ENCODE results near the gene MAPK13.
"Not testable (repeated sequence)": the region's sequence is repeated elsewhere in the genome, so short reads cannot be mapped to it uniquely, and the experiment has no call there.

MAPK13 gene

DNA sequence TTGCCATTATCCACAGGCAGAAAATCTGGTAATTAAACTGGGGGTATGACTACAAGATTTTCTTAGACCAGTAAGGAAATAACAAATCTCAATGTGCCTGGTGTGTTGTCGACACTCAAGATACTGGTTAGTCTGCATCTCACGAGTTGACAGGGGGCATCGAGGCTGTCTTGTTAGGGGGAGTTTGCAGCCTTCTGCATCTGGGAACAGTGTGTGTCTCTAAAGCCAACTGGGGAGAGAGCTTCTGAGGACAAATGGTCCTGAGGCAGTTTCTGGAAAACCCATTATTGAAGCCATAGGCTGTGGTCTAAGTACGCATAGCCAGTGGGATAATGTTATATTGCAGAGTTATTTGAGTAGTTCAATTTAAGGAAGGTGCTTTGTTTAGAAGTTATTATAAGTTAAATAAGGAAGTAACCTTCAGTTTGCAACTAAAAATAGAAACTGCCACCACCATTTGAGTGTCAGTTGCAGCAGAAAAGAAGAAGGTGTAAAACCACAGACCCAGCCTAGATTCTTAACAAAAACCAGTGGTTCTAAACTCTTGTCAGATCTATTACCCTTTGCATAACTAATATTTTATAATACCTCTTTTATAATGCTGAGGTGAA is 15.4 kb upstream of the MAPK13 start:
- no peak for DNase-seq (ENCODE audit: low read depth, low spot score)

DNA sequence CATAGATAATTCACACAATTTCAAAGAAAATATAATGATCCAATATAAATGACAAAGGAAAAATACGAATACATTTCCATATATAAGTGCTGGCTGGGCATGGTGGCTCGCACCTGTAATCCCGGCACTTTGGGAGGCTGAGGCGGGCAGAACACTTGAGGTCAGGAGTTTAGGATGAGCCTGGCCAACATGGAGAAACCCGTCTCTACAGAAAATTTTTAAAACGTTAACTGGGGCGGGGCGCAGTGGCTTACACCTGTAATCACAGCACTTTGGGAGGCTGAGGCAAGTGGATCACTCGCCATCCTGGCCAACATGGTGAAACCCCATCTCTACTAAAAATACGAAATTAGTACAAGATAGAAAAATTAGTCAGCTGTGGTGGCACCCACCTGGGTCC is 14.9 kb upstream of the MAPK13 start:
- no peak for DNase-seq (ENCODE audit: low read depth, low spot score)

DNA sequence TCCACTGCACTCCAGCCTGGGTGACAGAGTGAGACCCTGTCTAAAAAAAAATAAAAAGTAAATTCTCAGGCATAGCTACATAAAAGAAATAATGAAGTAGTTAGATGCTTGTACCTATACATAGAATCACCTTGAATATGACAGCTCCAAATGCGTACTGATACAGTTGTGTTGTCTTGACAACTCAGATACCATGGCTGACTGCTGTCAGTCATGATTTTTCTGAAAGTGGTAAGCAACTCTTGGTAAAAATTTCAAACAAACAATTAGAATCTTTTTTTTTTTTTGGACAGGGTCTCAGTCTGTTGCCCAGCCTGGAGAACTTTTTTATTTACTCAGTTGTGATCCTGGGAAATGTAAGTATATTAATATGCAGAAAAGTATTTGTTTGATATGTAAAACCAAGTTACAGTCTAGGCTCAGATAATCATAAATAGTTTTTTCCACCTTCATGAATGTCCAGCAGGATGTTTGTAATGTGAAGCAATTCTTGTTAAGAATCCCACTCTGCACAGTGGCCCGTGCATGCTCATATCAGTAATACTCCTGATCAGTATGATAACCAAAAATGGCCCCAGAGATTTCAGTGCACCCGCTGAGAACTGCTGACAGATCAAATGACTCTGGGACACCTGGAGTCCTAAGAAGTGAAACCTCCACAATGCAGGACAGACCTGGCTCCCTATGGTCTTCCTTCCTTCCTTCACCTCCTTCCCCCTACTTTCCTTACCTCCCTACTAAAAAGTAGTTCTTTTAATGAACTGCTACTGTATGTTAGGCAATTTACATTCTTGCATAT is 14.0 kb upstream of the MAPK13 start:
- no peak for DNase-seq (ENCODE audit: low read depth, low spot score)

DNA sequence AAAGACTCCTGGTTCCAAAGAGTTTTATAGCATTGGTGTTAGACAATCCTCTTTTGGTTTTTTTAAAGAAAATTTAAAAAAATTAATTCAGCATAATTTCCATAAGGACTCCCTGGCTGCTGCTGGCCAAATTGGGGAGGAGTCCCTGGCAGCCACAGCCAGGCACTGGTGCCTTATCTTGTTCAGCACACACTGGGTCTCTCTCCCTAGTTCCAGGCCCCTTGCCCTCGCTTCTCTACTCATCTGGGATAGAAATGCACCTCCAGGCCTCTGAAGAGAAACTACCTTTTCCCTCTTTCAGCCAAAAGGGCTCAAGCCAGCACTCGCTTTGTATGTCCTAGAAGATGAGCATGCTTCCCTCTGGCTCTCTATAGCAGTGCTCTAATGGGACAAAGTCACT is 13.4 kb upstream of the MAPK13 start:
- DNase-seq (ENCODE audit: low read depth, low spot score) = no peak

DNA sequence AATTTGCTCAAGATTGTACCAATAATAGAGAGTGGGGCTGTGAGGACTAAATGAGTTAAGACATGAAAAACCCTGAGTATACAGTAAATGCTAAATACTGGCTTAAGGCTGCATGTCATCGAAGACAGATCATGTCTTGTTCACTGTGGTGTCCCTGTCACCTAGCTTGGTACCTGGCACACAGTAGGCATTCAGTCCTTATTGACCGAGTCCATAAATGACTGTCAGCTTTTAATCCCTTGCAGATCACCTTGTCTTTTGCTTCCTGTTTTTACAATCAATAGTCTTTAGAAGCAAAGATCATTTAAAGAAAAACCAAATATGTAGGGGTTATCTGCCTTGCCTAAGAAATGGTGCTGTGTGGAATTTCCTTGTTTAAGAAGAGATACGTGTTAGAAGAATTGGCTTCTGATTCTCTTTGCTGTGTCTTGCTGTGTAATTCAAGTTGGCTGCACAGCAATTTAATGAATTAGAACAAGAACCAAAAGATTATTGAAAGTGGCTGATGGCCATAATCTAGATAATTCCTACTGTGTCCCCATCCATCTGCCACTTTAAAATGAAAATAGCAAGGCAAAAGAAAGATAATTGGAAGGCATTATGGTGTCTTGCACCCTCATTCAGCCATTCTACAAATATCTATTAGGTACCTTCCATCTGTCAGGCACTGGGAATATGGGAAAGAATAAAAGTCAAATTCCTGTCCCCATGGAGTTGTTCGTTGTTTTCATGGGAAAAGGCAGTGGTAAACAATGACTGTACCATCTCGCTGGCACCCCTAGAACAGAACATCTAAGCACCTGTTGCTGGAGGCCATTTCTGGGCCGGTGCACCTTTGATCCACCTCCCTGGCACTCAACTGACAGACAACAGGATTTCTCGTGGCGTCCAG is 12.4 kb upstream of the MAPK13 start:
- DNase-seq (ENCODE audit: low read depth, low spot score) = no peak

DNA sequence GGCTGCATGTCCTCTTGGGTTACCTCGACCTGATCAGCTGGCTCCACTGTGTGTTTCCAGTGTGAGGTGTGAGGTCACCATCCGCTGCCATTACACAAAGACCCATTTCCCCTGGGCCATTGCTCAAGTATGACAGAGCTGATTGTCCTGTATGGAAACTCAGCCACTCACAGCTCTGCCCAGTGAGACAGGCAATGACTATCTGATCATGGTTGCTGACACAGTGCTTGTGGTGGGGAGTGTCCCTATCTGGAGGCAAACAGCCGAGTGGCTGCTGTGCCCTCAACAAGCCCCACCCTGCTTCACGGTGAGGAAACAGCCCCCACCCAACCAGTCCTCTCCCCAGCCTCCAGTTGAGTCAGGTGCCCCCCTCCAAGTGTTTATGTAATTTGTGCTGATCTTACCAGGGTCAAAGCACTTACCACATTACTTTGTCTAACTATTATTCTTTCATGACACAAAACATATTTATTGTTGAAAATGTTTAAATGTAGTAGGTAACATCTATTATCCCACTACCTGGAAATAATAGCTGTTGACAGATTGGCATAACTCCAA is 11.7 kb upstream of the MAPK13 start:
- DNase-seq (ENCODE audit: low read depth, low spot score) = no peak

DNA sequence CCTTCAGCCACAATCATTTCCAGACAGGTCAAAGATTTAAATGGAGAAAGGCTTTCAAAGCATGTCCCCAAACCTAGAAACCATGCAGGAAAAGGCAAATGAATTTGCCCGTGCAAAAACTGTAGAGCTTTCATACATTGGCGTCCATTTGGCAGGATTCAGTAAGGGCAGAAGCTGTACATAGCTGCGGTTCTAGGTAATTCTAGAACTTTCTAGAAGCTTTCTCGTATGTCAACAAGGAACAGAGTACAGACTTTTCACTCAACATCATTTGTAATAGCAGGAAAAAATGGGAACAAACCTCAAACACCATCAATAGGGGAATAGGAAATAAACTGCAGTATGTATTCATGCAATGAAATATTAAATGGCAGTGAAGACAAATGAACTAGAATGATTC is 11.1 kb upstream of the MAPK13 start:
- no peak for DNase-seq (ENCODE audit: low read depth, low spot score)

DNA sequence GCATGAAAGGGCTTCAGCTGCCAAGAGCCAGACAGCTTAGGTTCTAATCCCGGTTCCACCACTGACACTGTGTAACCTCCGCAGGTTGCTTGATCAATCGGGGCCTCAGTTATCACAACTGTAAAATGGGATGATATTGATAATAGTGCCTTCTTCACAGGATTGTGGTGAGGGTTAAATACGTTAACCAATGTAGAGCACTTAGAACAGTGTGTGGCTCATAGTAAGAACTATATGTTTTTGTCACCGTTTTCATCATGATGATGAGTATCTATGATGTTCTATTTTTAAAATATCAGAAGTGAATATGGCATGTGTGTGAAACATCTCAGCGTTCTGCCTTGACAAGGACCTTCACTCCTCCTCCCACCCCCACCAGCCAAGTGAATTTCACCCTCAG is 10.3 kb upstream of the MAPK13 start:
- no peak for DNase-seq (ENCODE audit: low read depth, low spot score)

DNA sequence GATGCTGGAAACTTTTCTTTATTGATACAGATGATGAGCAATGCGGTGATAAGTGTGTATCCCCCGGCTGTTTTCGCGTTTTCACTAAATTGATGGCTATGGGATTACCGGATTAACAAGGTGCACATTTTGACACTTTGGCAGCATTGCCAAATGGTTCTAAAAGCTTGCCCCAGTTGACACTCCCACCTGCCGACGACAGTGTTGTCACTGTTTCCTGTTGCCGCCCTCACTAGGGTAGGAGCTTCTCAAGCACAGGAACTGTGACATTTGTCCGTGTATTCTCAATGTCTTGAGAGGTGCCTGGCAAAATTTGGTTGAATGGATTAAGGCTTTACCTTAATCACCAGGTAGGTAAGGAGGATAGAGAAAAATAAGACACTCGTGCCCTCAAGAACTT is 9.8 kb upstream of the MAPK13 start:
- no peak for DNase-seq (ENCODE audit: low read depth, low spot score)

DNA sequence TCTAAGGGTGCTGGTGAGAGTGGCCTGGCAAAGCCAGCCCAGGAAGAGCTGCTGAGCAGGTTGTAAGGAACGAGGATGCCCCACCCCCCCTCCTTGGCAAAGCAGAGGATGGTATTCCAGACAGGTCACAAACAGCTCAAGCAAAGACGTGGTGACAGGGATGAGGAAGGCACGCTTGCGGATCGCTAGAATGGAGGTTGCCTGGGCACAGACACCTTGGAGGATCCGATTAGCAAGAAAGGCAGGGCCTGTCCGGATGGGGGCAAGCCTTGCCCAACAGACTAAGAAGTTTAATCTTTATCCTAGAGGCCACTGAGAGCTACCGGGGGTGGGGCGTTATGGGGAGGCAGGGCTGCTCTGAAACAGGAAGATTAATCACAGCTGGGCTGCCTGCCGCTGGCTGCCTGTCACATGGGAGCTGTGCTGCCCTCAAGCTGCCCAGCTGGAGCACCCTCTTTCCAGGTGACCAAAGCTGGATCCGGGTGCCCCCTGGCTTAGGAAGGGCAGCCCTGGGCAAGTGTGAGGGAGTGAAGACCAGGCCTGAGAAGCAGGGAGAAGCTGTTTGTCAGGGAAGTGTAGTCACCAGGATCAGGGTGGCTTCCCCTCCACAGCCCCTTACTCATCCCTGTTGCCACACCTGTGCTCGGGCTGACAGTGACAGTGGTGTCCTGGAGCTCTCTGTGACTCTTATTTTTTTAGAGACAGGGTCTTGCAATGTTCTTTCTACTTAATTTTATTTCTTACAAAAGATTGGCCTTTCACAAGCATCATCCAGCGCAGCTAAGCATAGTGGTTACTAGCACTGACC is 9.1 kb upstream of the MAPK13 start:
- DNase-seq (ENCODE audit: low read depth, low spot score) = no peak

DNA sequence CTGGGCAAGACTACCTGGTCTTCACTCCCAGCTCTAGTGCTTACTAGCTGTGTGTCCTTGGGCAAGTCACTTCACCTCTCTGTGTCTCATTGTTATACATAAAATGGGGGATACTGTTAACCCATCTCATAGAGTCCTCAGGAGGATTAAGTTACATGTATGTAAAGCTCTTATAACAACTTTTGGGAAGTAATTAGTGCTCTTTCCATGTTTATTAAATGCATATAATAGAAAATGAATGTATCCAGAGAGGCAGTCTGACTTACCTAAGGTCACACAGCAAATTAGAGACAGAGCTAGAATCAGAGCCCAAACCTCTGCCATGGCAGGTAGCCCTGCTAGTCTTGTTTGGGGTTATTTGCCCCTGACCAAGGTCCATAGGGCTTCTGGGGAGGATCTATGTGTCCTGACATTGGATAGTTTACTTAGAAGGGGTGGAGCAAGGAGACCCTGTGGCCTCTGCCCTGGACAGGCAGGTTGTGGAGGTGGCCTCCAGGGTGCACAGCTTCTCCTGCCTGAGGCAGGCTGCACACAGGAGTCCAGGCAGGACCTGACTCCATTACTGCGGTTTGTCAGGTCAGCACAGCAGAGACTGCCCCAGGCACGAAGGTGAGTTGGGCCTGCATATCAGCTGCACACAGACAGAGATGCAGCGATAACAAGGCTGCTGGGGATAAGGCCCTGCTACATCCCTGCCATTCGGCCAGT is 8.4 kb upstream of the MAPK13 start:
- DNase-seq (ENCODE audit: low read depth, low spot score) = no peak

DNA sequence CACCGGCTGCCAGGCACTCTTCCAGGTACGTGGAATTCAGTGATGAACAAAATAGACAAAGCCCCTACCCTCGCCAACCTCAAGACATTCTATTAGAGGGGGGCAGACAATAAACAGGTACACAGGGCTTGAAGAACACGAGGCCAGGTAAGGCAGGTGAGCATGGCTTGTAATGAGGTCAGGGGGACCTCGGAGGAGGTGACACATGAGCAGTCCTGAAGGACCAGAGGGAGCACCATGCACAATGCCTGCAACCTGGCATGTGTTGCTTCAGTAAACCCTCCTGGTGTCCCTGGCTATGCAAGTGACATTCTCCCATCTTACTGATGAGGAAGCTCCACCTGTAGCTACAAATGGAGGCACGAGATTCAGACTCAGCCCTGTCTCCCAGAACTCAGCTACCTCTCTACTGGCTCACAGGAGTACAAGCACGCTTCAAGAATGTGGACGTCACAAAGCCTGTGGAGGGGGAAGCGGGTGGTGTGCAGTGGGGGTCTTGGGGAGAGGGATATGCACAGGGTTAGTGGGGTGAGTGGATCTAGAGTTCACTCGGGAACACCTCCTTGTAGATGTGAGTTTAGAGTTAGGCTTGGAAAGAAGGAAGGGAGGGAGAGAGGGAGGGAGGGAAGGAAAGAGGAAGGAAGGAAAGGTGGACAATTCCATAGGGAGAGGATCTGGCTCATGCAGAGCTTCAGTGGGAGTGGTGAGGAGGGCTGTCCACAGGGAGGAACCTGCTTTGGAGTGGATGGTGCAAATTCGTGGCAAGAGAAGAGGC is 7.6 kb upstream of the MAPK13 start:
- no peak for DNase-seq (ENCODE audit: low read depth, low spot score)

DNA sequence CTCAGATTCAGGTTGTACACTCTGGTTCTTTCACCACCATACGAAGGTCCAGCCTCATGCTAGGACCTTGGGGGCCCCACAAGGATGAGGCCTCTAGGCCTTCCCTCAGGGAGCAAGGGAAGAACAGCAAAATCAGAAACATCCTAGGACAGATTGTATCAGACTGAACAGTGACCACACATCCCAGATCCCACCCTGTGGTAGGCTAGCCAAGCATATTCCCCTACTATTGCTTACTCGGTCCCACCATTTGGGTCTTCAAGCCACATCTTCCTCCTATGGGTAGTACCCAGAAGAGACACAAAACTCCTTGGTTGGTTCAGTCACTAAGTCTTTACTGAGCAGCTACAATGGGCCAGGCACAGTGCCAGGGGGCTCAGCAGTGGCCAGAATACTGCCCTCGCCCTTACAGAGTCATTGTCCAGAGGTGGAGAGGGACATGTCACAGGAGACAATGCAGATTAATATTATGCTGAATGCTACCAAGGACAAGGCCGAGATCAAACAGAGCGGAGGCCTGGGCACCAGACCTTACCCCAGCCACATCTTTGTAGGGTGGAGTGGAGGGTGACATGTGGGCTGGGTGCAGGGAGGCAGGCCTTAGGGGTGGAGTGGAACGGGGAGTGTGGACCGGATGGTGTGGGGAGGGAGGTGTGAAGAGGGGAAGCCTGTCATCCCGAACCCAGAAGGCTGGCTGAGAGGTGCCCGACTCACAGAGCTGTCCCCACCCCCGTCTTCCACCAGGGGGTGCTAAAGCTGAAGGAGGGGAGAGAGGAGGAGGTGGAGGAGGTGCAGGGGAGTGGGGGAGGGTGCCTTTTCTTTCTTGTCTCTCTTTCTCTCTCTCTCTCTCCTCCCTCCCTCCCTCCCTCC is 6.8 kb upstream of the MAPK13 start:
- DNase-seq (ENCODE audit: low read depth, low spot score) = peak; percentile 43

DNA sequence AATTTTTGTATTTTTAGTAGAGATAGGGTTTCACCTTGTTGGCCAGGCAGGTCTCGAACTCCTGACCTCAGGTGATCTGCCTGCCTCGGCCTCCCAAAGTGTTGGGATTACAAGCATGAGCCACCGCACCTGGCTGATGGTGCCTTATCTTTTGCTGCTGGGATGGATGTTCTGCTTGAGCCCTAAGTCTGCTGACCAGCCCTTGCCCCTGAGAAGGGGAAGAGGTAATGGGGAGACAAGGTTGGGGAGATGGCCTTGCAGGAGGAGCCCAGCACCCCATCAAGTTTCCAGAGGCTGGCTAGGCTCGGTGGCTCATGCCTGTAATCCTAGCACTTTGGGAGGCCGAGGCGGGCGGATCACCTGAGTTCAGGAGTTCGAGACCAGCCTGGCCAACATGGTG is 6.0 kb upstream of the MAPK13 start:
- DNase-seq (ENCODE audit: low read depth, low spot score) = not testable (repeated sequence)

DNA sequence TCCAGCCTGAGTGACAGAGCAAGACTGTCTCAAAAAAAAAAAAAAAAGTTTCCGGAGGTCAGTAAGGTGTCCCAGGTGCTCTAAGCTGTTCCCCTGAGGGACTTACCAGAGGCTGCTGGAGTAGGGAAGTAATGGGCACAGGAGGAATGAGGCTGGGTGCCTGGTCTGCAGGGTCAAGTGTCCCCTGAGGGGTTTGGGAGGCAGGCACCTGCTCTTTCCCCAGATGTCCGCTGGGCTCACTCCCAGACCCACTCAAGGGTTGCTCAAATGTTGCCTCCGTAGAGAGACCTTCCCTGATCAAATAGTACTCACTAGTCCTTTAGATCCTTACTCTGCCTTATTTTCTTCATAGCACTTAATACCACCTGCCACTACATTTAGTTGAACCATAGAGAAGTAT is 5.4 kb upstream of the MAPK13 start:
- no peak for DNase-seq (ENCODE audit: low read depth, low spot score)

DNA sequence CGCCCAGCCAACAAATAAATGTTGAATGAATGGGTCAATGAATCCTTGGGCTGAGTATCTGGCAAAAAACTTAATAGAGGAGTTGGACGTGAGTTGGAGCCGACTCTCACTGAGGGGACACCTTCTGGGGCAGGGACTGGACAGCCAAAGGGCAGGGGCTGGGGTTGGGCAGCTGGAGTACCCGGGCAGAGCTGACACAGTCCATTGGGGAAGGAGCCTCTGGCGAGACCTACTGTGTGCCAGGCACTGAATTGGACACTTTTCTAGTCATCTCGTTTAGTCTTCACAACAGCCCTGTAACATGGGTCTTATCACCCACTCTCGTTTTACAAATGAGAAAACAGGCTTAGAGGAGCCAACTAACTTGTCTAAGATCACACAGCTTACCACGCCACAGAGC is 4.7 kb upstream of the MAPK13 start:
- DNase-seq (ENCODE audit: low read depth, low spot score) = no peak

DNA sequence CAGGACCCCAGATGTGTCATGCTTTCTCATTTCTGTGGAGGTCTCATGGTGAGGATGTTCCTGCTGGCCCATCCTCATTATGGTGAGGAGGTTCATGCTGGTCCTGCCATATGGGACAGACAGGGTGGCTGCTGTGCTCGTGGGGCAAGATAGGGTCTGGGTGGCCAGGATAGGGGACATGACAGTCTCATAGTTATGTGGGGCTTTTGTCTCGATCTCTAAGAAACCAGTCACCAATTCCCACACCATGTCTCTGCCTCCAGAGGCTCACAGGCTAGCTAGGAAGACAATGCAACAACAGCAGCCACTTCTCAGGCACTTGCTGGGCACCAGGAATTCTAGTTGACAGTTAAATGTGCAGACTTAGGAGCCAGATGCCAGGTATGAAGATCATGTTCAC is 4.2 kb upstream of the MAPK13 start:
- no peak for DNase-seq (ENCODE audit: low read depth, low spot score)

DNA sequence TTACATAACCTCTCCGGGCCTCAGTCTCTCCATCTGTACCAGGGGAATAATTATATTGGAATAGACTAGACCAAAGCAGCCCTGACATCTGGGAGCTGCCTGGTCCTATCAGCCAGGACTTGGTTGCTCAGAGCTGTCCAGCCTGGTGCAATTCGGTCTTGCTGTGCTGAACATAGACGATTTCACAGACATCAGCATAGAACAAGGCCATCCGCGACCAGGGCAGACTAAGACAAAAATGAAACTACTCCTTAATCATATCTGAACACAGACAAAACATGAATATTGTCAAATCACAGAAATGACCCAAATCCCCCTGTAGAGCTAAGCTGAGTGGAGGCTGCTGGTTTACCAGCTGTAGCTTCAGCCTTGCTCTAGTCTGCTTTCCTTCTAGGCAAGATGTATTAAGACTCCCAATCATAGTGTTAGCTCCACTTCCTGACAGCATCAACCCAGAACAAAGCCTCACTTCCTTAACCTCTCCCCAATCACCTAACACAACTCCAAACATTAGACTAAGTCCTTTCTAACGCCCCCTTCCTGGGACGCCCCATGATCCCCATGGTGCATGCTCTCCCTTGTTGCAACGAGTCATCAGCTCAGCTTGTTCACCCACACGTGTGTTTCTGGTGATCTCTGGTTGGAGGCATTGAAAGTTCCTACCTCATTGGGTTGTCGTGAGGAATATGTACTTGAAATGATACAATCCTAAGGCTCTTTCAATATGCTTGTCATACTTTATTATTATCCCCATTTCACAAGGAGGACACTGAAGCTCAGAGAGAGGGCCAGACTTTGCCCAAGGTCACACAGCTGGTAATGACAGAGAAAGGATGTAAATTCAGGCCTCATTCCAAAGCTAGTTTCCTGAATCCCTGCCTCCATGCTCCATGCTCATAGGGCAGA is 3.5 kb upstream of the MAPK13 start:
- no peak for DNase-seq (ENCODE audit: low read depth, low spot score)

Data from smooth muscle cell of the brain vasculature (primary cell).